HG03139 (cell line): Measurements from ENCODE around the gene HOXD1.

ENCODE experiments used
- ATAC-seq: cut with Tn5 transposase; IDR thresholded peaks from one replicate; pipeline ENCODE4 v1.9.1; 2021; ENCODE audit not compliant: unreplicated experiment

Gene HOXD1

GRCh38 chr2:176152350-176153181 lies 35.9 kb upstream of the HOXD1 start:
- ATAC-seq = no peak

- no peak for ATAC-seq
These were observed 33.8 kb upstream of the HOXD1 start for GRCh38 chr2:176154576-176155252.

GRCh38 chr2:176155356-176156044 lies 33.0 kb upstream of the HOXD1 start:
- ATAC-seq = no peak

GRCh38 chr2:176156301-176156806 lies 32.1 kb upstream of the HOXD1 start:
- ATAC-seq = no peak

GRCh38 chr2:176156807-176157498 lies 31.5 kb upstream of the HOXD1 start, which contains the start of gene HOXD3:
Gene HOXD3 (plus strand): TSS chr2:176157307. CDS start chr2:176169115, 11,808 bp downstream.
- ATAC-seq = no peak

GRCh38 chr2:176157499-176158185 lies 30.8 kb upstream of the HOXD1 start:
- no peak for ATAC-seq

GRCh38 chr2:176158186-176158591 lies 30.3 kb upstream of the HOXD1 start:
- ATAC-seq = no peak

- no peak for ATAC-seq
These were observed 29.4 kb upstream of the HOXD1 start for GRCh38 chr2:176158855-176159662.

- no peak for ATAC-seq
These were observed 28.7 kb upstream of the HOXD1 start for GRCh38 chr2:176159663-176160250.

- ATAC-seq = no peak
These were observed 28.1 kb upstream of the HOXD1 start for GRCh38 chr2:176160251-176160985.

- ATAC-seq = no peak
These were observed 27.3 kb upstream of the HOXD1 start for GRCh38 chr2:176160986-176161824.

- no peak for ATAC-seq
These were observed 26.4 kb upstream of the HOXD1 start for GRCh38 chr2:176161825-176162626.

- ATAC-seq = no peak
These were observed 25.4 kb upstream of the HOXD1 start for GRCh38 chr2:176162911-176163671.

GRCh38 chr2:176163672-176164056 lies 24.8 kb upstream of the HOXD1 start:
- ATAC-seq = no peak

- ATAC-seq = no peak
These were observed 24.3 kb upstream of the HOXD1 start for GRCh38 chr2:176164201-176164600.
